HCT116 (cell line): ENCODE results near the gene CGB7.

Experiments used
- ATF3 ChIP-seq: IDR thresholded peaks from 2 replicates; pipeline ENCODE4 v1.6.1; 2012
- CBX3 ChIP-seq: IDR thresholded peaks from 2 replicates; pipeline ENCODE4 v1.6.1; 2012; ENCODE audit warnings: low read depth
- EZH2 ChIP-seq: fragments of 200-600 bp; sonication (generic); IDR thresholded peaks from 2 replicates; pipeline ENCODE4 v1.6.1; 2017; ENCODE audit warnings: antibody characterized with exemption, mixed run types
- FOSL1 ChIP-seq: IDR thresholded peaks from 2 replicates; pipeline ENCODE4 v1.6.1; 2012; ENCODE audit warnings: low read depth
- MAX ChIP-seq: IDR thresholded peaks from 2 replicates; pipeline ENCODE4 v1.6.1; 2012
- POLR2A ChIP-seq: IDR thresholded peaks from 2 replicates; pipeline ENCODE4 v1.7.0; 2011; ENCODE audit warnings: borderline replicate concordance; ENCODE audit not compliant: insufficient read depth, insufficient read length; ENCODE audit errors: extremely low read depth
- POLR2AphosphoS5 ChIP-seq: IDR thresholded peaks from 2 replicates; pipeline ENCODE4 v1.6.1; 2011; ENCODE audit warnings: mild to moderate bottlenecking, low read depth, low read length, moderate library complexity
- RAD21 ChIP-seq: IDR thresholded peaks from 2 replicates; pipeline ENCODE4 v1.6.1; 2012; ENCODE audit warnings: low read depth, mild to moderate bottlenecking
- REST ChIP-seq: IDR thresholded peaks from 2 replicates; pipeline ENCODE4 v1.6.1; 2012; ENCODE audit warnings: low read depth
- SIN3A ChIP-seq: IDR thresholded peaks from 2 replicates; pipeline ENCODE4 v1.6.1; 2012; ENCODE audit warnings: low read depth
- SRF ChIP-seq: IDR thresholded peaks from 2 replicates; pipeline ENCODE4 v1.6.1; 2012; ENCODE audit warnings: low read depth
- ZNF274 ChIP-seq: fragments of 200-500 bp; sonication (Bioruptor generic); IDR thresholded peaks from 2 replicates; pipeline ENCODE4 v1.6.1; 2014; ENCODE audit warnings: mild to moderate bottlenecking, low read depth, low read length, inconsistent platforms
- TF ChIP-seq, protein P1 (sequence below), 3 experiments: fragments of 200-600 bp in 1 of 3; sonication (generic) in 1 of 3; IDR thresholded peaks in 2 of 3; conservative IDR thresholded peaks in 1 of 3; 2 replicates each; pipeline ENCODE4 v1.5.1; 2012 to 2017; ENCODE audit warnings: low read depth in 2 of 3, low read length in 2 of 3, antibody characterized with exemption in 1 of 3, borderline replicate concordance in 1 of 3, control low read depth in 1 of 3, mild to moderate bottlenecking in 1 of 3, mixed read lengths in 1 of 3, mixed run types in 1 of 3, moderate library complexity in 1 of 3; ENCODE audit not compliant: insufficient read depth in 1 of 3

- TF ChIP-seq, protein P1, sequence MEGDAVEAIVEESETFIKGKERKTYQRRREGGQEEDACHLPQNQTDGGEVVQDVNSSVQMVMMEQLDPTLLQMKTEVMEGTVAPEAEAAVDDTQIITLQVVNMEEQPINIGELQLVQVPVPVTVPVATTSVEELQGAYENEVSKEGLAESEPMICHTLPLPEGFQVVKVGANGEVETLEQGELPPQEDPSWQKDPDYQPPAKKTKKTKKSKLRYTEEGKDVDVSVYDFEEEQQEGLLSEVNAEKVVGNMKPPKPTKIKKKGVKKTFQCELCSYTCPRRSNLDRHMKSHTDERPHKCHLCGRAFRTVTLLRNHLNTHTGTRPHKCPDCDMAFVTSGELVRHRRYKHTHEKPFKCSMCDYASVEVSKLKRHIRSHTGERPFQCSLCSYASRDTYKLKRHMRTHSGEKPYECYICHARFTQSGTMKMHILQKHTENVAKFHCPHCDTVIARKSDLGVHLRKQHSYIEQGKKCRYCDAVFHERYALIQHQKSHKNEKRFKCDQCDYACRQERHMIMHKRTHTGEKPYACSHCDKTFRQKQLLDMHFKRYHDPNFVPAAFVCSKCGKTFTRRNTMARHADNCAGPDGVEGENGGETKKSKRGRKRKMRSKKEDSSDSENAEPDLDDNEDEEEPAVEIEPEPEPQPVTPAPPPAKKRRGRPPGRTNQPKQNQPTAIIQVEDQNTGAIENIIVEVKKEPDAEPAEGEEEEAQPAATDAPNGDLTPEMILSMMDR (IDR thresholded peaks at IDR 0.05 in 2 of 3, conservative IDR thresholded peaks at IDR 0.05 in 1 of 3; ENCODE audit: borderline replicate concordance in 1 of 3, insufficient read depth in 1 of 3, low read depth in 2 of 3, low read length in 2 of 3): no peak
- TF ChIP-seq ZNF274 (no peak), POLR2A (no peak), EZH2 (no peak), ATF3 (no peak), FOSL1 (no peak), POLR2AphosphoS5 (no peak), MAX (no peak), REST (no peak), CBX3 (no peak), SIN3A (no peak), RAD21 (no peak), SRF (no peak)
Observed at GRCh38 chr19:49010453-49010852, 47.1 kb downstream of the CGB7 start.
